ENCODE data around the gene TBC1D5. TPM values are rescaled to one million over a fixed set of nuclear protein-coding genes. Genes with fewer than 3 reads are reported as not detected.

The TBC1D5 gene
- total and polyA plus RNA-seq, 2 of the 8 experiments (the other 6 are each of a cell fraction or from before 2014, with no cell fraction given), result 11.0 to 22.9 TPM

DNA sequence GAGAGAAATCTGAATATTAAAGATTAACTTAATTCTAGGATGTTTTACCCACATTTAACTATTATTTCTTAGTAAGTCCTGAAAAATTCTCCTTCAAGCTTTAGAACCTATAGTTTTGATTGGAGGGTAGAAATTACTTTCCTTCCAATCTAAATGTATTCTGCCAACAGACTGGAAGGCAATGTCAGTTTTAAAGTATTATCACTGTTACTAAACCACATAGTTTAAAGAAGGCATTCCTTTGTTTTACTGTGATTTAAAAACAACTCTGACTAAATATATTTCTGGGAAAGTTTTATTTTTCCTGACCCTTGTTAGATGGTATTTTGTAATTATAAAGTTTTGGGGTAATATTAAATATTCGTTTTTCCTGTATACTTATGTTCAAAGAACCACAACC is 382.5 kb downstream of the TBC1D5 start:
- DNase-seq (ENCODE audit: low read depth in 1 of 2, low spot score in 2 of 2) (no peak), FAIRE-seq (no peak)
- no peak overlapping the region for H2BK15ac ChIP-seq (ENCODE audit: low read length)
- no peak overlapping the region for H2BK12ac ChIP-seq (ENCODE audit: low read depth, low read length)
- no peaks in the 10 kb centered on the region for H3K9me3 ChIP-seq (ENCODE audit: insufficient read depth in 2 of 2, low read depth in 1 of 2, low read length in 1 of 2)
- peak overlapping the region in 1 of 4 experiments; percentile 8; a peak in 1 of 7 replicates for H3K9ac ChIP-seq (replicated peaks in 1 of 4; ENCODE audit: extremely low read depth in 1 of 4, low read depth in 3 of 4, low read length in 3 of 4)
- WGBS, 2 experiments (ENCODE audit: extremely low coverage in 1 of 2, insufficient coverage in 1 of 2, insufficient read length in 1 of 2, insufficient replicate concordance in 2 of 2, low coverage in 1 of 2, low lambda C conversion rate in 2 of 2, missing lambda C conversion rate in 1 of 2), result 85% methylated on average over 1 of the region's 1 CpG; no CpG with 5 or more reads in 1 of the 2 experiments
- H2BK120ac ChIP-seq (replicated peaks; ENCODE audit: low read depth, low read length), result no peak overlapping the region
- no peak overlapping the region for H2BK5ac ChIP-seq (ENCODE audit: low read depth, low read length)
- no peaks in the 10 kb centered on the region for H3K79me1 ChIP-seq (ENCODE audit: low read depth, low read length)
- no peak overlapping the region for H3K18ac ChIP-seq (ENCODE audit: extremely low read depth, low read length)
- no peak overlapping the region for H3K56ac ChIP-seq (replicated peaks; ENCODE audit: insufficient read length, low read depth, low read length)
- H3K4me3 ChIP-seq (ENCODE audit: extremely low read depth in 1 of 4, insufficient read depth in 2 of 4, low read depth in 3 of 4, low read length in 4 of 4), result no peak overlapping the region
- H4K20me1 ChIP-seq (replicated peaks in 1 of 2; ENCODE audit: control insufficient read depth in 1 of 2, insufficient read depth in 2 of 2, low read length in 2 of 2), result no peaks in the 10 kb centered on the region
- H4K8ac ChIP-seq (ENCODE audit: extremely low read depth, insufficient read depth, low read length), result no peak overlapping the region
- H4K5ac ChIP-seq (ENCODE audit: insufficient read length, low read depth, low read length), result no peak overlapping the region
- CTCF ChIA-PET (ENCODE audit: partially characterized antibody), result no interaction called here
- H2AK5ac ChIP-seq (ENCODE audit: low read depth, low read length), result no peak overlapping the region
- H3K27ac ChIP-seq (ENCODE audit: low read depth, low read length), result no peak overlapping the region
- no peak overlapping the region for H3K14ac ChIP-seq (ENCODE audit: insufficient read length)
- H2AFZ ChIP-seq (ENCODE audit: low read length), result no peak overlapping the region
- no peak overlapping the region for H3K4ac ChIP-seq (replicated peaks; ENCODE audit: insufficient read length, low read depth, low read length)
- H3K4me2 ChIP-seq (ENCODE audit: insufficient read depth in 1 of 2, low read depth in 2 of 2, low read length in 2 of 2), result no peak overlapping the region
- no peak overlapping the region for H3K23ac ChIP-seq (ENCODE audit: insufficient read length)
- no peaks in the 10 kb centered on the region for H3K79me2 ChIP-seq (ENCODE audit: control insufficient read depth in 1 of 2, insufficient read depth in 2 of 2, low read length in 2 of 2)
- H3K27me3 ChIP-seq (replicated peaks in 1 of 4; ENCODE audit: control insufficient read depth in 3 of 4, extremely low read depth in 1 of 4, insufficient read depth in 3 of 4, low read length in 3 of 4), result peaks cover 0 to 1% (median 0%) of the 10 kb centered on the region in 4 experiments; a peak in 1 of 7 replicates
- H2BK20ac ChIP-seq (ENCODE audit: low read length), result no peak overlapping the region
- POLR2A ChIA-PET (ENCODE audit: partially characterized antibody), result no interaction called here
- no peaks in the 10 kb centered on the region for H3K23me2 ChIP-seq (ENCODE audit: low read depth, low read length)
- no peaks in the 10 kb centered on the region for H3K36me3 ChIP-seq (ENCODE audit: control insufficient read depth in 2 of 4, insufficient read depth in 4 of 4, low read length in 3 of 4)
- peaks cover 0 to 3% (median 0%) of the 10 kb centered on the region in 4 experiments; a peak in 1 of 7 replicates for H3K4me1 ChIP-seq (replicated peaks in 1 of 4; ENCODE audit: control insufficient read depth in 3 of 4, insufficient read depth in 4 of 4, low read length in 3 of 4)
- H4K91ac ChIP-seq (replicated peaks; ENCODE audit: insufficient read length, low read length), result no peak overlapping the region
- no peak for TF ChIP-seq MAFK (IDR thresholded peaks at IDR 0.05; ENCODE audit: low read depth, low read length)
- TF ChIP-seq, protein P1, sequence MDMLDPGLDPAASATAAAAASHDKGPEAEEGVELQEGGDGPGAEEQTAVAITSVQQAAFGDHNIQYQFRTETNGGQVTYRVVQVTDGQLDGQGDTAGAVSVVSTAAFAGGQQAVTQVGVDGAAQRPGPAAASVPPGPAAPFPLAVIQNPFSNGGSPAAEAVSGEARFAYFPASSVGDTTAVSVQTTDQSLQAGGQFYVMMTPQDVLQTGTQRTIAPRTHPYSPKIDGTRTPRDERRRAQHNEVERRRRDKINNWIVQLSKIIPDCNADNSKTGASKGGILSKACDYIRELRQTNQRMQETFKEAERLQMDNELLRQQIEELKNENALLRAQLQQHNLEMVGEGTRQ (IDR thresholded peaks at IDR 0.05; ENCODE audit: low read length), result no peak
- no peak for TF ChIP-seq JUND (IDR thresholded peaks at IDR 0.05; ENCODE audit: low read length)
- no peak for TF ChIP-seq RXRA (IDR thresholded peaks at IDR 0.05; ENCODE audit: insufficient read depth, low read depth, low read length)
- no peak for TF ChIP-seq RFX5 (IDR thresholded peaks at IDR 0.05; ENCODE audit: borderline replicate concordance, low read depth, low read length)
- no peak for TF ChIP-seq NRF1 (IDR thresholded peaks at IDR 0.05; ENCODE audit: low read depth, low read length)
- TF ChIP-seq FOSL1 (IDR thresholded peaks at IDR 0.05; ENCODE audit: insufficient read depth, low read depth, low read length), result no peak
- TF ChIP-seq, protein P2, sequence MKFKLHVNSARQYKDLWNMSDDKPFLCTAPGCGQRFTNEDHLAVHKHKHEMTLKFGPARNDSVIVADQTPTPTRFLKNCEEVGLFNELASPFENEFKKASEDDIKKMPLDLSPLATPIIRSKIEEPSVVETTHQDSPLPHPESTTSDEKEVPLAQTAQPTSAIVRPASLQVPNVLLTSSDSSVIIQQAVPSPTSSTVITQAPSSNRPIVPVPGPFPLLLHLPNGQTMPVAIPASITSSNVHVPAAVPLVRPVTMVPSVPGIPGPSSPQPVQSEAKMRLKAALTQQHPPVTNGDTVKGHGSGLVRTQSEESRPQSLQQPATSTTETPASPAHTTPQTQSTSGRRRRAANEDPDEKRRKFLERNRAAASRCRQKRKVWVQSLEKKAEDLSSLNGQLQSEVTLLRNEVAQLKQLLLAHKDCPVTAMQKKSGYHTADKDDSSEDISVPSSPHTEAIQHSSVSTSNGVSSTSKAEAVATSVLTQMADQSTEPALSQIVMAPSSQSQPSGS (IDR thresholded peaks at IDR 0.05; ENCODE audit: low read length), result no peak
- TF ChIP-seq JUN (IDR thresholded peaks at IDR 0.05; ENCODE audit: low read depth, low read length), result no peak
- TF ChIP-seq TCF12 (IDR thresholded peaks at IDR 0.05; ENCODE audit: low read depth, low read length), result no peak
- TF ChIP-seq SAP30 (IDR thresholded peaks at IDR 0.05; ENCODE audit: insufficient read depth, insufficient replicate concordance, low read length), result no peak
- no peak for TF ChIP-seq TEAD4 (IDR thresholded peaks at IDR 0.05; ENCODE audit: low read depth, low read length)
